ENCODE results near the gene CDKAL1. TPM values are rescaled to one million over a fixed set of nuclear protein-coding genes. Genes with fewer than 3 reads are reported as not detected.

CDKAL1 gene
- total and polyA plus RNA-seq, 2 of the 13 experiments (the other 11 are each of a cell fraction or from before 2014, with no cell fraction given) = 9.5 to 27.7 TPM

DNA sequence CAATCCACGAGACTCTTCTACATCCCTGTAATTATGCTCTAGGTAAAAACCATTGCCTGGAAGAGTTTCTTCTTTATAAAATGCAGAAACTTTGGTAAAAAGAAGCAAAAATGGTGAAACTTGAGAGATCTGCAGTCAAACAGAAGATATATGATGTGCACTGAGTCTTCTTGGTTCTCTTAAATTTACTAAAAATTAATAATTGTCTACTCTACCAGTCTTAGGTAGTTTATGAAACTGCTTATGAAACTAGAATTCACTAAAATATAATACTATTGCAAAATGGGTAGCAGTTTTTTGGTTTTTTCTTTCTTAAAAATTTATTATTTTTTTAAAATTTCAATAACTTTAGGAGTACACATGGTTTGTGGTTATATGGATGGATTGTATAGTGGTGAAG lies 540.2 kb downstream of the CDKAL1 start:
- H3K4me1 ChIP-seq (ENCODE audit: insufficient read depth, low read length) = no peaks in the 10 kb centered on the region
- TF ChIP-seq BRCA1 (CRISPR knock-in tag; IDR thresholded peaks at IDR 0.05) (no peak), EP300 (IDR thresholded peaks at IDR 0.05; ENCODE audit: low read depth in 2 of 2, low read length in 2 of 2) (no peak), EP300 (CRISPR knock-in tag; IDR thresholded peaks at IDR 0.05; ENCODE audit: borderline replicate concordance) (no peak), IKZF1 (IDR thresholded peaks at IDR 0.05) (no peak), NR2F6 (IDR thresholded peaks at IDR 0.05) (no peak), NR2F6 (CRISPR knock-in tag; IDR thresholded peaks at IDR 0.05) (no peak), RXRB (CRISPR knock-in tag; IDR thresholded peaks at IDR 0.05; ENCODE audit: borderline replicate concordance) (no peak), PHF5A (CRISPR knock-in tag; IDR thresholded peaks at IDR 0.05; ENCODE audit: low read depth, unreplicated experiment) (no peak), ZNF550 (CRISPR knock-in tag; IDR thresholded peaks at IDR 0.05; ENCODE audit: borderline replicate concordance) (no peak), ZNF549 (CRISPR knock-in tag; IDR thresholded peaks at IDR 0.05) (no peak), FOXA1 (IDR thresholded peaks at IDR 0.05) (no peak), FOXA1 (CRISPR knock-in tag; IDR thresholded peaks at IDR 0.05) (no peak), ZNF546 (CRISPR knock-in tag; conservative IDR thresholded peaks at IDR 0.05) (no peak), ZNF720 (CRISPR knock-in tag; IDR thresholded peaks at IDR 0.05) (no peak)
- TF ChIP-seq, protein P1, sequence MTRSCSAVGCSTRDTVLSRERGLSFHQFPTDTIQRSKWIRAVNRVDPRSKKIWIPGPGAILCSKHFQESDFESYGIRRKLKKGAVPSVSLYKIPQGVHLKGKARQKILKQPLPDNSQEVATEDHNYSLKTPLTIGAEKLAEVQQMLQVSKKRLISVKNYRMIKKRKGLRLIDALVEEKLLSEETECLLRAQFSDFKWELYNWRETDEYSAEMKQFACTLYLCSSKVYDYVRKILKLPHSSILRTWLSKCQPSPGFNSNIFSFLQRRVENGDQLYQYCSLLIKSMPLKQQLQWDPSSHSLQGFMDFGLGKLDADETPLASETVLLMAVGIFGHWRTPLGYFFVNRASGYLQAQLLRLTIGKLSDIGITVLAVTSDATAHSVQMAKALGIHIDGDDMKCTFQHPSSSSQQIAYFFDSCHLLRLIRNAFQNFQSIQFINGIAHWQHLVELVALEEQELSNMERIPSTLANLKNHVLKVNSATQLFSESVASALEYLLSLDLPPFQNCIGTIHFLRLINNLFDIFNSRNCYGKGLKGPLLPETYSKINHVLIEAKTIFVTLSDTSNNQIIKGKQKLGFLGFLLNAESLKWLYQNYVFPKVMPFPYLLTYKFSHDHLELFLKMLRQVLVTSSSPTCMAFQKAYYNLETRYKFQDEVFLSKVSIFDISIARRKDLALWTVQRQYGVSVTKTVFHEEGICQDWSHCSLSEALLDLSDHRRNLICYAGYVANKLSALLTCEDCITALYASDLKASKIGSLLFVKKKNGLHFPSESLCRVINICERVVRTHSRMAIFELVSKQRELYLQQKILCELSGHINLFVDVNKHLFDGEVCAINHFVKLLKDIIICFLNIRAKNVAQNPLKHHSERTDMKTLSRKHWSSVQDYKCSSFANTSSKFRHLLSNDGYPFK (CRISPR knock-in tag; IDR thresholded peaks at IDR 0.05; ENCODE audit: borderline replicate concordance) = no peak
- TF ChIP-seq, protein P2, sequence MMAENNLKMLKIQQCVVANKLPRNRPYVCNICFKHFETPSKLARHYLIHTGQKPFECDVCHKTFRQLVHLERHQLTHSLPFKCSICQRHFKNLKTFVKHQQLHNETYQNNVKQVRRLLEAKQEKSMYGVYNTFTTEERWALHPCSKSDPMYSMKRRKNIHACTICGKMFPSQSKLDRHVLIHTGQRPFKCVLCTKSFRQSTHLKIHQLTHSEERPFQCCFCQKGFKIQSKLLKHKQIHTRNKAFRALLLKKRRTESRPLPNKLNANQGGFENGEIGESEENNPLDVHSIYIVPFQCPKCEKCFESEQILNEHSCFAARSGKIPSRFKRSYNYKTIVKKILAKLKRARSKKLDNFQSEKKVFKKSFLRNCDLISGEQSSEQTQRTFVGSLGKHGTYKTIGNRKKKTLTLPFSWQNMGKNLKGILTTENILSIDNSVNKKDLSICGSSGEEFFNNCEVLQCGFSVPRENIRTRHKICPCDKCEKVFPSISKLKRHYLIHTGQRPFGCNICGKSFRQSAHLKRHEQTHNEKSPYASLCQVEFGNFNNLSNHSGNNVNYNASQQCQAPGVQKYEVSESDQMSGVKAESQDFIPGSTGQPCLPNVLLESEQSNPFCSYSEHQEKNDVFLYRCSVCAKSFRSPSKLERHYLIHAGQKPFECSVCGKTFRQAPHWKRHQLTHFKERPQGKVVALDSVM (CRISPR knock-in tag; IDR thresholded peaks at IDR 0.05) = no peak
- peaks cover 14% of the 10 kb centered on the region for H3K9me3 ChIP-seq (ENCODE audit: low read length)
- no peaks in the 10 kb centered on the region for H3K27me3 ChIP-seq (ENCODE audit: control insufficient read depth in 1 of 2, insufficient read depth in 2 of 2, low read length in 2 of 2)
- in situ Hi-C loops (cut with HindIII; ENCODE audit: extremely low pct_ligation_motif_present, low pct_unique_long_range_greater_than_20kb) (no loop called here), intact Hi-C loops (cut with micrococcal nuclease; ENCODE audit: unreplicated experiment) (no loop called here)
- BruUV-seq (replicated peaks) = no TSS peak
- H3K79me2 ChIP-seq (ENCODE audit: insufficient read depth, low read length) = no peaks in the 10 kb centered on the region
- FAIRE-seq = no peak
- 95% methylated on average over 1 of the region's 1 CpG for WGBS (ENCODE audit: low lambda C conversion rate)
- no peak overlapping the region for H3K9ac ChIP-seq (ENCODE audit: insufficient read depth, low read depth, low read length)
- no peak for ATAC-seq
- no peaks in the 10 kb centered on the region for H4K20me1 ChIP-seq (ENCODE audit: insufficient read depth, low read length)
- H3K36me3 ChIP-seq (replicated peaks in 1 of 2; ENCODE audit: control insufficient read depth in 1 of 2, insufficient read depth in 2 of 2, low read length in 2 of 2) = no peaks in the 10 kb centered on the region; a peak in 1 of 5 replicates
- no peak overlapping the region for H3K4me2 ChIP-seq (ENCODE audit: low read depth, low read length)
- no peak overlapping the region for H2AFZ ChIP-seq (ENCODE audit: low read length)
- H3K4me3 ChIP-seq (replicated peaks in 1 of 3; ENCODE audit: insufficient read depth in 1 of 3, low read depth in 2 of 3, low read length in 3 of 3) = no peak overlapping the region
- ChIA-PET CTCF (ENCODE audit: low intra/inter-chr PET ratio, low total read pairs) (no interaction called here), POLR2A (no interaction called here)
- DNase-seq (ENCODE audit: low spot score) = no peak
- no peak overlapping the region for H3K27ac ChIP-seq (ENCODE audit: extremely low read length, insufficient read depth, low read length)
